ENCODE measurements around the gene RACK1.

Gene RACK1

GRCh38 chr5:181200816-181201215, 42.9 kb downstream of the RACK1 start:
- peaks cover 10% of the 10 kb centered on the region for H3K27me3 ChIP-seq (ENCODE audit: insufficient read depth, poor library complexity, severe bottlenecking)
- TF ChIP-seq SPI1 (IDR thresholded peaks at IDR 0.05; ENCODE audit: borderline replicate concordance, low read depth) (no peak), GABPA (IDR thresholded peaks at IDR 0.05; ENCODE audit: low read depth) (no peak), CTCF (IDR thresholded peaks at IDR 0.05; ENCODE audit: insufficient read depth, low read length) (no peak), REST (IDR thresholded peaks at IDR 0.05; ENCODE audit: insufficient replicate concordance, low read depth) (no peak), POLR2AphosphoS5 (IDR thresholded peaks at IDR 0.05; ENCODE audit: low read depth) (no peak)
- no peak for DNase-seq (ENCODE audit: low read depth in 1 of 2, low spot score in 1 of 2)
- H3K4me3 ChIP-seq (replicated peaks; ENCODE audit: insufficient read depth, low read length): no peak overlapping the region
- H3K27ac ChIP-seq (replicated peaks): no peak overlapping the region

- TF ChIP-seq CTCF (IDR thresholded peaks at IDR 0.05; ENCODE audit: insufficient read depth, low read length) (no peak), GABPA (IDR thresholded peaks at IDR 0.05; ENCODE audit: low read depth) (no peak), REST (IDR thresholded peaks at IDR 0.05; ENCODE audit: insufficient replicate concordance, low read depth) (no peak), POLR2AphosphoS5 (IDR thresholded peaks at IDR 0.05; ENCODE audit: low read depth) (no peak), SPI1 (IDR thresholded peaks at IDR 0.05; ENCODE audit: borderline replicate concordance, low read depth) (no peak; the same call in 1 of the 2 replicates)
- Histone ChIP-seq H3K27me3 (ENCODE audit: insufficient read depth, poor library complexity, severe bottlenecking) (peaks cover 4% of the 10 kb centered on the region), H3K27ac (replicated peaks) (no peak overlapping the region), H3K4me3 (replicated peaks; ENCODE audit: insufficient read depth, low read length) (no peak overlapping the region)
- no peak for DNase-seq (ENCODE audit: low read depth in 1 of 2, low spot score in 1 of 2)
Observed at GRCh38 chr5:181199881-181200638, 43.6 kb downstream of the RACK1 start.

- H3K27me3 ChIP-seq (ENCODE audit: insufficient read depth, poor library complexity, severe bottlenecking): no peaks in the 10 kb centered on the region
- TF ChIP-seq REST (IDR thresholded peaks at IDR 0.05; ENCODE audit: insufficient replicate concordance, low read depth): no peak
- no peak for TF ChIP-seq CTCF (IDR thresholded peaks at IDR 0.05; ENCODE audit: insufficient read depth, low read length)
- TF ChIP-seq POLR2AphosphoS5 (IDR thresholded peaks at IDR 0.05; ENCODE audit: low read depth): no peak
- TF ChIP-seq GABPA (IDR thresholded peaks at IDR 0.05; ENCODE audit: low read depth): no peak
- no peak for TF ChIP-seq SPI1 (IDR thresholded peaks at IDR 0.05; ENCODE audit: borderline replicate concordance, low read depth)
- DNase-seq (ENCODE audit: low read depth in 1 of 2, low spot score in 1 of 2): no peak
- H3K4me3 ChIP-seq (replicated peaks; ENCODE audit: insufficient read depth, low read length): no peak overlapping the region
- no peak overlapping the region for H3K27ac ChIP-seq (replicated peaks)
Observed at GRCh38 chr5:181198905-181199519, 44.7 kb downstream of the RACK1 start.
